ENCODE data around the gene C10orf90.
"Not testable (repeated sequence)": the region's sequence is repeated elsewhere in the genome, so short reads cannot be mapped to it uniquely, and the experiment has no call there.

The C10orf90 gene

DNA sequence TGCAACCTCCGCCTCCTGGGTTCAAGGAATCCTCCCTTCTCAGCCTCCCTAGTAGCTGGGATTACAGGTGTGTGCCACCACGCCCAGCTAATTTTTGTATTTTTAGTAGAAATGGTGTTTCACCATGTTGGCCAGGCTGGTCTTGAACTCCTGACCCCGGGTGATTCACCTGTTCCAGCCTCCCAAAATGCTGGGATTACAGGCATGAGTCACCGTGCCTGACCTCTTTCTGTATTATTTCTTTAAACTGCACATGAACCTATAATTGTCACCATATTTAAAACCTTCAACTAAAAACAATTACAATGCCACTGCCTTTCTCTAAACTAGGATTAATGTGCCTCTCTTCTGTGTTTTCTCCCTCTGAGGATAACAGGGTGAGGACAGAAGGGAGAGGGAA is 119.9 kb downstream of the C10orf90 start:
- H3K27ac ChIP-seq (ENCODE audit: extremely low read depth, low read depth, low read length); H3K9me3 ChIP-seq (ENCODE audit: control insufficient read depth, insufficient read depth, low read depth, low read length); POLR2A ChIA-PET; H3K4me1 ChIP-seq (ENCODE audit: control insufficient read depth, insufficient read depth, low read length); CTCF ChIA-PET; H3K4me3 ChIP-seq (ENCODE audit: low read depth, low read length); H3K36me3 ChIP-seq (ENCODE audit: control insufficient read depth in 2 of 2, insufficient read depth in 1 of 2, low read length in 2 of 2): not testable (repeated sequence)

DNA sequence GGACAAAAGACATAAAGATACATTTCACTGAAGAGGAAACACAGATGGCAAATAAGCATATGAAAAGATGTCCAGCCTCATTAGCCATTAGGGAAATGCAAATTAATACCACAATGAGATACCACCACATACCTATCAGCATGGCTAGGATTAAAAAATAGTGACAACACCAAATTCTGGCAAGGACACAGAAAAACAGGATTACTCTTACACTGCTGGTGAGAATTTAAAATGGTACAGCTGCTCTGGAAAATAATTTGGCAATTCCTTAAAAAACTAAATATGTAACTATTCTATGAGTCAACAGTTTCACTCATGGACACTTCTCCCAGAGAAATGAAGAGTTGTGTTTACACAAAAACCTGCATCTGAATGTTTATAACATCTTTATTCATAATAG is 121.1 kb downstream of the C10orf90 start:
- ChIA-PET POLR2A (no interaction called here), CTCF (no interaction called here)
- Histone ChIP-seq H3K9me3 (ENCODE audit: control insufficient read depth, insufficient read depth, low read depth, low read length) (no peaks in the 10 kb centered on the region), H3K36me3 (ENCODE audit: control insufficient read depth in 2 of 2, insufficient read depth in 1 of 2, low read length in 2 of 2) (no peaks in the 10 kb centered on the region), H3K27ac (ENCODE audit: extremely low read depth, low read depth, low read length) (no peak overlapping the region), H3K4me1 (ENCODE audit: control insufficient read depth, insufficient read depth, low read length) (no peaks in the 10 kb centered on the region), H3K4me3 (ENCODE audit: low read depth, low read length) (no peak overlapping the region)
- TF ChIP-seq ZNF549 (tag by site-specific recombination; IDR thresholded peaks at IDR 0.05) (no peak), ZNF658 (tag by site-specific recombination; IDR thresholded peaks at IDR 0.05) (no peak), ZNF19 (tag by site-specific recombination; IDR thresholded peaks at IDR 0.05; ENCODE audit: low read depth) (no peak), OSR2 (tag by site-specific recombination; IDR thresholded peaks at IDR 0.05) (no peak), ZNF202 (tag by site-specific recombination; IDR thresholded peaks at IDR 0.05; ENCODE audit: borderline replicate concordance) (no peak), ZNF426 (tag by site-specific recombination; IDR thresholded peaks at IDR 0.05) (no peak)
- TF ChIP-seq, protein P1, sequence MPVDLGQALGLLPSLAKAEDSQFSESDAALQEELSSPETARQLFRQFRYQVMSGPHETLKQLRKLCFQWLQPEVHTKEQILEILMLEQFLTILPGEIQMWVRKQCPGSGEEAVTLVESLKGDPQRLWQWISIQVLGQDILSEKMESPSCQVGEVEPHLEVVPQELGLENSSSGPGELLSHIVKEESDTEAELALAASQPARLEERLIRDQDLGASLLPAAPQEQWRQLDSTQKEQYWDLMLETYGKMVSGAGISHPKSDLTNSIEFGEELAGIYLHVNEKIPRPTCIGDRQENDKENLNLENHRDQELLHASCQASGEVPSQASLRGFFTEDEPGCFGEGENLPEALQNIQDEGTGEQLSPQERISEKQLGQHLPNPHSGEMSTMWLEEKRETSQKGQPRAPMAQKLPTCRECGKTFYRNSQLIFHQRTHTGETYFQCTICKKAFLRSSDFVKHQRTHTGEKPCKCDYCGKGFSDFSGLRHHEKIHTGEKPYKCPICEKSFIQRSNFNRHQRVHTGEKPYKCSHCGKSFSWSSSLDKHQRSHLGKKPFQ (tag by site-specific recombination; IDR thresholded peaks at IDR 0.05): no peak
- TF ChIP-seq, protein P2, sequence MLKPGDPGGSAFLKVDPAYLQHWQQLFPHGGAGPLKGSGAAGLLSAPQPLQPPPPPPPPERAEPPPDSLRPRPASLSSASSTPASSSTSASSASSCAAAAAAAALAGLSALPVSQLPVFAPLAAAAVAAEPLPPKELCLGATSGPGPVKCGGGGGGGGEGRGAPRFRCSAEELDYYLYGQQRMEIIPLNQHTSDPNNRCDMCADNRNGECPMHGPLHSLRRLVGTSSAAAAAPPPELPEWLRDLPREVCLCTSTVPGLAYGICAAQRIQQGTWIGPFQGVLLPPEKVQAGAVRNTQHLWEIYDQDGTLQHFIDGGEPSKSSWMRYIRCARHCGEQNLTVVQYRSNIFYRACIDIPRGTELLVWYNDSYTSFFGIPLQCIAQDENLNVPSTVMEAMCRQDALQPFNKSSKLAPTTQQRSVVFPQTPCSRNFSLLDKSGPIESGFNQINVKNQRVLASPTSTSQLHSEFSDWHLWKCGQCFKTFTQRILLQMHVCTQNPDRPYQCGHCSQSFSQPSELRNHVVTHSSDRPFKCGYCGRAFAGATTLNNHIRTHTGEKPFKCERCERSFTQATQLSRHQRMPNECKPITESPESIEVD (tag by site-specific recombination; IDR thresholded peaks at IDR 0.05): no peak
- TF ChIP-seq, protein P3, sequence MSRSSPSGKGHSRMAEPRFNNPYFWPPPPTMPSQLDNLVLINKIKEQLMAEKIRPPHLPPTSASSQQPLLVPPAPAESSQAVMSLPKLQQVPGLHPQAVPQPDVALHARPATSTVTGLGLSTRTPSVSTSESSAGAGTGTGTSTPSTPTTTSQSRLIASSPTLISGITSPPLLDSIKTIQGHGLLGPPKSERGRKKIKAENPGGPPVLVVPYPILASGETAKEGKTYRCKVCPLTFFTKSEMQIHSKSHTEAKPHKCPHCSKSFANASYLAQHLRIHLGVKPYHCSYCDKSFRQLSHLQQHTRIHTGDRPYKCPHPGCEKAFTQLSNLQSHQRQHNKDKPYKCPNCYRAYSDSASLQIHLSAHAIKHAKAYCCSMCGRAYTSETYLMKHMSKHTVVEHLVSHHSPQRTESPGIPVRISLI (tag by site-specific recombination; IDR thresholded peaks at IDR 0.05): no peak
- TF ChIP-seq, protein P4, sequence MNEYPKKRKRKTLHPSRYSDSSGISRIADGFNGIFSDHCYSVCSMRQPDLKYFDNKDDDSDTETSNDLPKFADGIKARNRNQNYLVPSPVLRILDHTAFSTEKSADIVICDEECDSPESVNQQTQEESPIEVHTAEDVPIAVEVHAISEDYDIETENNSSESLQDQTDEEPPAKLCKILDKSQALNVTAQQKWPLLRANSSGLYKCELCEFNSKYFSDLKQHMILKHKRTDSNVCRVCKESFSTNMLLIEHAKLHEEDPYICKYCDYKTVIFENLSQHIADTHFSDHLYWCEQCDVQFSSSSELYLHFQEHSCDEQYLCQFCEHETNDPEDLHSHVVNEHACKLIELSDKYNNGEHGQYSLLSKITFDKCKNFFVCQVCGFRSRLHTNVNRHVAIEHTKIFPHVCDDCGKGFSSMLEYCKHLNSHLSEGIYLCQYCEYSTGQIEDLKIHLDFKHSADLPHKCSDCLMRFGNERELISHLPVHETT (tag by site-specific recombination; IDR thresholded peaks at IDR 0.05): no peak
- TF ChIP-seq, protein P5, sequence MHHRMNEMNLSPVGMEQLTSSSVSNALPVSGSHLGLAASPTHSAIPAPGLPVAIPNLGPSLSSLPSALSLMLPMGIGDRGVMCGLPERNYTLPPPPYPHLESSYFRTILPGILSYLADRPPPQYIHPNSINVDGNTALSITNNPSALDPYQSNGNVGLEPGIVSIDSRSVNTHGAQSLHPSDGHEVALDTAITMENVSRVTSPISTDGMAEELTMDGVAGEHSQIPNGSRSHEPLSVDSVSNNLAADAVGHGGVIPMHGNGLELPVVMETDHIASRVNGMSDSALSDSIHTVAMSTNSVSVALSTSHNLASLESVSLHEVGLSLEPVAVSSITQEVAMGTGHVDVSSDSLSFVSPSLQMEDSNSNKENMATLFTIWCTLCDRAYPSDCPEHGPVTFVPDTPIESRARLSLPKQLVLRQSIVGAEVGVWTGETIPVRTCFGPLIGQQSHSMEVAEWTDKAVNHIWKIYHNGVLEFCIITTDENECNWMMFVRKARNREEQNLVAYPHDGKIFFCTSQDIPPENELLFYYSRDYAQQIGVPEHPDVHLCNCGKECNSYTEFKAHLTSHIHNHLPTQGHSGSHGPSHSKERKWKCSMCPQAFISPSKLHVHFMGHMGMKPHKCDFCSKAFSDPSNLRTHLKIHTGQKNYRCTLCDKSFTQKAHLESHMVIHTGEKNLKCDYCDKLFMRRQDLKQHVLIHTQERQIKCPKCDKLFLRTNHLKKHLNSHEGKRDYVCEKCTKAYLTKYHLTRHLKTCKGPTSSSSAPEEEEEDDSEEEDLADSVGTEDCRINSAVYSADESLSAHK (tag by site-specific recombination; IDR thresholded peaks at IDR 0.05): no peak
- TF ChIP-seq, protein P6, sequence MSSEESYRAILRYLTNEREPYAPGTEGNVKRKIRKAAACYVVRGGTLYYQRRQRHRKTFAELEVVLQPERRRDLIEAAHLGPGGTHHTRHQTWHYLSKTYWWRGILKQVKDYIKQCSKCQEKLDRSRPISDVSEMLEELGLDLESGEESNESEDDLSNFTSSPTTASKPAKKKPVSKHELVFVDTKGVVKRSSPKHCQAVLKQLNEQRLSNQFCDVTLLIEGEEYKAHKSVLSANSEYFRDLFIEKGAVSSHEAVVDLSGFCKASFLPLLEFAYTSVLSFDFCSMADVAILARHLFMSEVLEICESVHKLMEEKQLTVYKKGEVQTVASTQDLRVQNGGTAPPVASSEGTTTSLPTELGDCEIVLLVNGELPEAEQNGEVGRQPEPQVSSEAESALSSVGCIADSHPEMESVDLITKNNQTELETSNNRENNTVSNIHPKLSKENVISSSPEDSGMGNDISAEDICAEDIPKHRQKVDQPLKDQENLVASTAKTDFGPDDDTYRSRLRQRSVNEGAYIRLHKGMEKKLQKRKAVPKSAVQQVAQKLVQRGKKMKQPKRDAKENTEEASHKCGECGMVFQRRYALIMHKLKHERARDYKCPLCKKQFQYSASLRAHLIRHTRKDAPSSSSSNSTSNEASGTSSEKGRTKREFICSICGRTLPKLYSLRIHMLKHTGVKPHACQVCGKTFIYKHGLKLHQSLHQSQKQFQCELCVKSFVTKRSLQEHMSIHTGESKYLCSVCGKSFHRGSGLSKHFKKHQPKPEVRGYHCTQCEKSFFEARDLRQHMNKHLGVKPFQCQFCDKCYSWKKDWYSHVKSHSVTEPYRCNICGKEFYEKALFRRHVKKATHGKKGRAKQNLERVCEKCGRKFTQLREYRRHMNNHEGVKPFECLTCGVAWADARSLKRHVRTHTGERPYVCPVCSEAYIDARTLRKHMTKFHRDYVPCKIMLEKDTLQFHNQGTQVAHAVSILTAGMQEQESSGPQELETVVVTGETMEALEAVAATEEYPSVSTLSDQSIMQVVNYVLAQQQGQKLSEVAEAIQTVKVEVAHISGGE (tag by site-specific recombination; conservative IDR thresholded peaks at IDR 0.05; ENCODE audit: low read depth): no peak

All from HEK293 (cell line).